T-helper 1 cell treated with Interleukin-12 subunit alpha and Interleukin-12 subunit beta and Interleukin-4 antibody, amounts not matched to agents 30 μg/mL and 1 μg/mL, for 36 hours (primary cell): ENCODE measurements around the gene FAM53B.

ENCODE experiments used
- H3K27ac Mint-ChIP-seq: one replicate; pipeline ENCODE4 v1.8.0; 2021; ENCODE audit warnings: mild to moderate bottlenecking, mixed read lengths
- H3K27me3 Mint-ChIP-seq: one replicate; pipeline ENCODE4 v1.8.0; 2021; ENCODE audit warnings: low read depth, mixed read lengths
- H3K36me3 Mint-ChIP-seq: one replicate; pipeline ENCODE4 v1.8.0; 2021; ENCODE audit warnings: low read depth, mixed read lengths
- H3K4me1 Mint-ChIP-seq: one replicate; pipeline ENCODE4 v1.8.0; 2021; ENCODE audit warnings: low read depth, mixed read lengths
- H3K4me3 Mint-ChIP-seq: one replicate; pipeline ENCODE4 v1.8.0; 2021; ENCODE audit warnings: mild to moderate bottlenecking, moderate library complexity, mixed read lengths
- H3K9me3 Mint-ChIP-seq: one replicate; pipeline ENCODE4 v1.8.0; 2021; ENCODE audit warnings: mixed read lengths

FAM53B gene

GRCh38 chr10:124657806-124658205 is 86.4 kb downstream of the FAM53B start:
- peaks cover 10% of the 10 kb centered on the region for H3K36me3 Mint-ChIP-seq
- H3K27ac Mint-ChIP-seq: peak overlapping the region; percentile 11
- H3K4me3 Mint-ChIP-seq: no peak overlapping the region
- no peaks in the 10 kb centered on the region for H3K27me3 Mint-ChIP-seq
- no peaks in the 10 kb centered on the region for H3K9me3 Mint-ChIP-seq
- peaks cover 48% of the 10 kb centered on the region for H3K4me1 Mint-ChIP-seq

- Mint-ChIP-seq H3K27ac (no peak overlapping the region), H3K27me3 (no peaks in the 10 kb centered on the region), H3K36me3 (peaks cover 10% of the 10 kb centered on the region), H3K9me3 (no peaks in the 10 kb centered on the region), H3K4me1 (peaks cover 56% of the 10 kb centered on the region), H3K4me3 (no peak overlapping the region)
Observed at GRCh38 chr10:124656541-124656940, 87.6 kb downstream of the FAM53B start.

GRCh38 chr10:124656113-124656490 is 88.1 kb downstream of the FAM53B start:
- Mint-ChIP-seq H3K27me3 (no peaks in the 10 kb centered on the region), H3K4me3 (no peak overlapping the region), H3K9me3 (no peaks in the 10 kb centered on the region), H3K36me3 (peaks cover 10% of the 10 kb centered on the region), H3K4me1 (peaks cover 61% of the 10 kb centered on the region), H3K27ac (no peak overlapping the region)

- peak overlapping the region; percentile 31 for H3K27ac Mint-ChIP-seq
- no peaks in the 10 kb centered on the region for H3K27me3 Mint-ChIP-seq
- no peaks in the 10 kb centered on the region for H3K9me3 Mint-ChIP-seq
- peaks cover 14% of the 10 kb centered on the region for H3K36me3 Mint-ChIP-seq
- H3K4me3 Mint-ChIP-seq: peak overlapping the region; percentile 7
- peaks cover 67% of the 10 kb centered on the region for H3K4me1 Mint-ChIP-seq
Observed at GRCh38 chr10:124655191-124656112, 88.7 kb downstream of the FAM53B start.

GRCh38 chr10:124654686-124655085 is 89.5 kb downstream of the FAM53B start:
- peaks cover 16% of the 10 kb centered on the region for H3K36me3 Mint-ChIP-seq
- no peak overlapping the region for H3K27ac Mint-ChIP-seq
- no peaks in the 10 kb centered on the region for H3K9me3 Mint-ChIP-seq
- no peaks in the 10 kb centered on the region for H3K27me3 Mint-ChIP-seq
- no peak overlapping the region for H3K4me3 Mint-ChIP-seq
- peaks cover 66% of the 10 kb centered on the region for H3K4me1 Mint-ChIP-seq

- Mint-ChIP-seq H3K9me3 (no peaks in the 10 kb centered on the region), H3K4me3 (no peak overlapping the region), H3K36me3 (peaks cover 18% of the 10 kb centered on the region), H3K4me1 (peaks cover 65% of the 10 kb centered on the region), H3K27me3 (no peaks in the 10 kb centered on the region), H3K27ac (no peak overlapping the region)
Observed at GRCh38 chr10:124653811-124654651, 90.1 kb downstream of the FAM53B start.

DNA sequence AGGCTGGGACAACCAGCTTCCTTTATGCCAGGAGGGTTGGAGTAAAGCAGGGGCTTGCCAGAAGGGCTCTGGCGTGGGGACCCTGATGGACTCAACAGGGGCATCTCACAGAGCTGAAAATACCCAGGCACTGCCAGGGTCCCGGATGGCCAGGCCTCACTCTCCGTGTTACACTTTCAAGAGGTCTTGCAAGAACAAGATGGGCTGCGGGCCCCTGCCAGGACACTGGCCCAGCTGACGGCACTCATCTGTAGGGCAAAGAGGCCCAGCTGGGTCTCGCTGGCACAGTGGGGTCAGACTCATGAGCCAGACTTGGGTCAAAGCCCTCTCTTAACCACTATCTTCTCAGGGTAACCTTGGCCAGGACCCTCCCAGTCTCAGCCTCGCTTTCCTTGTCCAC is 90.9 kb downstream of the FAM53B start:
- H3K27me3 Mint-ChIP-seq: no peaks in the 10 kb centered on the region
- no peak overlapping the region for H3K4me3 Mint-ChIP-seq
- peaks cover 18% of the 10 kb centered on the region for H3K36me3 Mint-ChIP-seq
- no peak overlapping the region for H3K27ac Mint-ChIP-seq
- peaks cover 65% of the 10 kb centered on the region for H3K4me1 Mint-ChIP-seq
- no peaks in the 10 kb centered on the region for H3K9me3 Mint-ChIP-seq

GRCh38 chr10:124652701-124653100 is 91.5 kb downstream of the FAM53B start:
- H3K4me1 Mint-ChIP-seq: peaks cover 65% of the 10 kb centered on the region
- H3K27ac Mint-ChIP-seq: no peak overlapping the region
- H3K9me3 Mint-ChIP-seq: no peaks in the 10 kb centered on the region
- H3K4me3 Mint-ChIP-seq: no peak overlapping the region
- H3K27me3 Mint-ChIP-seq: no peaks in the 10 kb centered on the region
- H3K36me3 Mint-ChIP-seq: peaks cover 21% of the 10 kb centered on the region

- Mint-ChIP-seq H3K4me1 (peaks cover 65% of the 10 kb centered on the region), H3K4me3 (no peak overlapping the region), H3K36me3 (peaks cover 23% of the 10 kb centered on the region), H3K9me3 (no peaks in the 10 kb centered on the region), H3K27ac (no peak overlapping the region), H3K27me3 (no peaks in the 10 kb centered on the region)
Observed at GRCh38 chr10:124652200-124652599, 92.0 kb downstream of the FAM53B start.

DNA sequence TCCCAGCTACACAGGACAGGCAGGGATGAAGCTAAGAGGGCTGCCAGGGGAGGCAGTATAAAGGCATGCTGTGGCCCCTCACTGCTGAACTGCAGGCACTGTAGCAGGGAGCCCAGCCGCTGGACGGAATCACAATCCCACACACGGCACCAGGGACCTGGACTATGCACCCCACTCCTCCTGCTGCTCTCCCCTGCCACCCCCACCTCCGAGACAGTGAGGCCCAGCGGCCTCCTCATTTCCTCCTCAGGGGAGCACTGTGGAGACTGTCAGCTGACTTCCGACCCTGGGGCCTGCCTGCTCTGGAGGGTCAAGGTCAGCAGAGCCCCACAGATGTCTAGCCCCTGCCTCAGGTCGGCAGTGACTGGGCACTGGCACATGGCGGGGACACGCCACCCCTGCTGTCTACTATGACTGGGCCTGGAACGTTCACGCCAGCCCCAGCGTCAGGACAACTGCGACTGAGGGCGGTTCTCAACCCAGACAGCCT is 92.7 kb downstream of the FAM53B start:
- H3K9me3 Mint-ChIP-seq: no peaks in the 10 kb centered on the region
- H3K36me3 Mint-ChIP-seq: peaks cover 22% of the 10 kb centered on the region
- H3K27me3 Mint-ChIP-seq: no peaks in the 10 kb centered on the region
- H3K27ac Mint-ChIP-seq: no peak overlapping the region
- H3K4me3 Mint-ChIP-seq: no peak overlapping the region
- H3K4me1 Mint-ChIP-seq: peaks cover 70% of the 10 kb centered on the region

- H3K4me3 Mint-ChIP-seq: peak overlapping the region; percentile 65
- H3K9me3 Mint-ChIP-seq: no peaks in the 10 kb centered on the region
- peaks cover 73% of the 10 kb centered on the region for H3K4me1 Mint-ChIP-seq
- no peaks in the 10 kb centered on the region for H3K27me3 Mint-ChIP-seq
- H3K27ac Mint-ChIP-seq: peak overlapping the region; percentile 79
- H3K36me3 Mint-ChIP-seq: peaks cover 19% of the 10 kb centered on the region
Observed at GRCh38 chr10:124650820-124651401, 93.3 kb downstream of the FAM53B start.

GRCh38 chr10:124650263-124650662 is 93.9 kb downstream of the FAM53B start:
- Mint-ChIP-seq H3K4me3 (peak overlapping the region; percentile 65), H3K4me1 (peaks cover 70% of the 10 kb centered on the region), H3K36me3 (peaks cover 14% of the 10 kb centered on the region), H3K27ac (peak overlapping the region; percentile 79), H3K27me3 (no peaks in the 10 kb centered on the region), H3K9me3 (no peaks in the 10 kb centered on the region)

GRCh38 chr10:124649214-124649613 is 95.0 kb downstream of the FAM53B start:
- peaks cover 14% of the 10 kb centered on the region for H3K36me3 Mint-ChIP-seq
- H3K9me3 Mint-ChIP-seq: no peaks in the 10 kb centered on the region
- peak overlapping the region; percentile 94 for H3K27ac Mint-ChIP-seq

GRCh38 chr10:124648738-124649137 is 95.4 kb downstream of the FAM53B start:
- H3K4me3 Mint-ChIP-seq: peak overlapping the region; percentile 64
- no peaks in the 10 kb centered on the region for H3K9me3 Mint-ChIP-seq
- peaks cover 71% of the 10 kb centered on the region for H3K4me1 Mint-ChIP-seq
- H3K36me3 Mint-ChIP-seq: peaks cover 14% of the 10 kb centered on the region
- H3K27ac Mint-ChIP-seq: peak overlapping the region; percentile 94
- H3K27me3 Mint-ChIP-seq: no peaks in the 10 kb centered on the region

More at GRCh38 chr10:124649214-124649613, 95.0 kb downstream of the FAM53B start:
- Mint-ChIP-seq H3K4me3 (no peak overlapping the region), H3K27me3 (no peaks in the 10 kb centered on the region), H3K4me1 (peaks cover 69% of the 10 kb centered on the region)
